IMR-90 (cell line): ENCODE results near the gene GPSM1. TPM values are rescaled to one million over a fixed set of nuclear protein-coding genes. Genes with fewer than 3 reads are reported as not detected.
"Not testable (repeated sequence)": the region's sequence is repeated elsewhere in the genome, so short reads cannot be mapped to it uniquely, and the experiment has no call there.

Experiments
- ATAC-seq: fragments of 200-7000 bp; cut with Tn5 transposase; 2 replicates; pipeline ENCODE4 v1.9.1; 2020; ENCODE audit warnings: low read depth, mild to moderate bottlenecking, moderate library complexity
- BruUV-seq: library from RNA; stranded (reverse); fragments of 400-500 nt; replicated peaks from 2 replicates; lab custom pipeline; 2021; lab: Mats Ljungman, UMichigan
- CTCF ChIA-PET: fragments of 300-600 bp; formaldehyde crosslinking; extraction: SDS; loops from one replicate; lab custom pipeline; 2021; ENCODE audit warnings: antibody characterized with exemption; lab: Yijun Ruan, JAX
- POLR2A ChIA-PET: fragments of 300-600 bp; sonication (Branson Sonifier 250); formaldehyde crosslinking; loops from one replicate; lab custom pipeline; 2022; ENCODE audit warnings: antibody characterized with exemption; ENCODE audit not compliant: unreplicated experiment; lab: Charles Lee
- DNase-seq: peaks from one replicate; pipeline ENCODE4 v3.0.0; 2013
- H2AFZ ChIP-seq: replicated peaks from 2 replicates; pipeline ENCODE3; 2013; ENCODE audit warnings: low read length, mild to moderate bottlenecking; ENCODE audit not compliant: poor library complexity
- H2AK5ac ChIP-seq: 2 replicates; pipeline ENCODE4 v1.6.1; 2013; ENCODE audit warnings: low read depth, low read length, inconsistent platforms
- H2AK9ac ChIP-seq: replicated peaks from 2 replicates; pipeline ENCODE3; 2013; ENCODE audit warnings: mild to moderate bottlenecking, low read depth, low read length, moderate library complexity; ENCODE audit not compliant: poor library complexity
- H2BK120ac ChIP-seq: 2 replicates; pipeline ENCODE4 v1.6.1; 2013; ENCODE audit warnings: low read depth, low read length, inconsistent platforms
- H2BK15ac ChIP-seq: 3 replicates; pipeline ENCODE4 v1.6.1; 2013; ENCODE audit warnings: low read depth, low read length, inconsistent platforms
- H2BK20ac ChIP-seq: 2 replicates; pipeline ENCODE4 v1.6.1; 2013; ENCODE audit warnings: low read depth, mild to moderate bottlenecking, inconsistent platforms, low read length, moderate library complexity
- H2BK5ac ChIP-seq: 2 replicates; pipeline ENCODE4 v1.6.1; 2013; ENCODE audit warnings: mild to moderate bottlenecking, low read depth, low read length, inconsistent platforms; ENCODE audit not compliant: poor library complexity, severe bottlenecking
- H3K14ac ChIP-seq: replicated peaks from 2 replicates; pipeline ENCODE4 v1.6.1; 2013; ENCODE audit warnings: low read depth, low read length, inconsistent platforms
- H3K18ac ChIP-seq: 2 replicates; pipeline ENCODE4 v1.6.1; 2013; ENCODE audit warnings: low read depth, low read length, control low read depth
- H3K23ac ChIP-seq: 2 replicates; pipeline ENCODE4 v1.6.1; 2013; ENCODE audit warnings: low read depth, low read length, inconsistent platforms
- H3K27ac ChIP-seq: 2 replicates; pipeline ENCODE4 v1.5.1; 2013; ENCODE audit warnings: mild to moderate bottlenecking, control low read depth, low read length; ENCODE audit not compliant: insufficient read depth
- H3K27me3 ChIP-seq: 2 replicates; pipeline ENCODE4 v1.6.1; 2013; ENCODE audit warnings: low read length; ENCODE audit not compliant: control insufficient read depth, insufficient read depth
- H3K36me3 ChIP-seq: 2 replicates; pipeline ENCODE4 v1.6.1; 2013; ENCODE audit warnings: low read length, mixed read lengths; ENCODE audit not compliant: control insufficient read depth, insufficient read depth
- H3K4ac ChIP-seq: 2 replicates; pipeline ENCODE4 v1.6.1; 2013; ENCODE audit warnings: low read depth, low read length, inconsistent platforms
- H3K4me1 ChIP-seq: 2 replicates; pipeline ENCODE4 v1.6.1; 2013; ENCODE audit warnings: low read length, mixed read lengths; ENCODE audit not compliant: control insufficient read depth, insufficient read depth
- H3K4me2 ChIP-seq: 2 replicates; pipeline ENCODE4 v1.6.1; 2013; ENCODE audit warnings: low read depth, mild to moderate bottlenecking, control low read depth, low read length, moderate library complexity
- H3K4me3 ChIP-seq: 2 replicates; pipeline ENCODE4 v1.5.1; 2013; ENCODE audit warnings: low read depth, mild to moderate bottlenecking, control low read depth, low read length, moderate library complexity; ENCODE audit not compliant: insufficient read depth
- H3K56ac ChIP-seq: 2 replicates; pipeline ENCODE4 v1.6.1; 2013; ENCODE audit warnings: low read length, inconsistent platforms; ENCODE audit not compliant: insufficient read depth; ENCODE audit errors: extremely low read depth
- H3K79me1 ChIP-seq, 2 experiments: 2 replicates each; pipeline ENCODE4 v1.6.1; 2013; ENCODE audit warnings: low read length in 2 of 2, inconsistent platforms in 1 of 2, low read depth in 1 of 2
- H3K9ac ChIP-seq: 2 replicates; pipeline ENCODE4 v1.6.1; 2013; ENCODE audit warnings: low read depth, low read length, control low read depth
- H3K9me1 ChIP-seq: 2 replicates; pipeline ENCODE4 v1.6.1; 2013; ENCODE audit warnings: low read length, inconsistent platforms; ENCODE audit not compliant: insufficient read depth
- H3K9me3 ChIP-seq: 2 replicates; pipeline ENCODE4 v1.6.1; 2013; ENCODE audit warnings: low read length; ENCODE audit not compliant: control insufficient read depth, insufficient read depth
- H4K20me1 ChIP-seq: 2 replicates; pipeline ENCODE4 v1.6.1; 2013; ENCODE audit warnings: low read length, inconsistent platforms; ENCODE audit not compliant: insufficient read depth
- H4K5ac ChIP-seq: 2 replicates; pipeline ENCODE4 v1.6.1; 2013; ENCODE audit warnings: mild to moderate bottlenecking, low read depth, low read length, control low read depth
- H4K8ac ChIP-seq, 2 experiments: 2 replicates each; pipeline ENCODE4 v1.6.1; 2013; ENCODE audit warnings: low read depth in 2 of 2, low read length in 2 of 2, control low read depth in 1 of 2, inconsistent platforms in 1 of 2
- H4K91ac ChIP-seq: 2 replicates; pipeline ENCODE4 v1.6.1; 2013; ENCODE audit warnings: low read depth, low read length, inconsistent platforms; ENCODE audit not compliant: insufficient read depth
- BHLHE40 ChIP-seq: fragments of 150-350 bp; IDR thresholded peaks from 2 replicates; pipeline ENCODE4 v1.6.1; 2016; ENCODE audit warnings: mild to moderate bottlenecking, low read depth, low read length
- CEBPB ChIP-seq: IDR thresholded peaks from 2 replicates; pipeline ENCODE4 v1.6.1; 2012; ENCODE audit warnings: low read depth, low read length, improper control_type of control experiment
- CHD1 ChIP-seq: IDR thresholded peaks from 2 replicates; pipeline ENCODE4 v1.6.1; 2012; ENCODE audit warnings: low read depth, low read length, improper control_type of control experiment
- FOS ChIP-seq: fragments of 150-350 bp; IDR thresholded peaks from 2 replicates; pipeline ENCODE4 v1.6.1; 2016; ENCODE audit warnings: low read depth, low read length
- MXI1 ChIP-seq: IDR thresholded peaks from 2 replicates; pipeline ENCODE4 v1.6.1; 2012; ENCODE audit warnings: low read depth, mild to moderate bottlenecking, low read length, moderate library complexity, borderline replicate concordance
- NFE2L2 ChIP-seq: fragments of 150-350 bp; IDR thresholded peaks from 2 replicates; pipeline ENCODE4 v1.6.1; 2016; ENCODE audit warnings: low read depth, mild to moderate bottlenecking, low read length
- RAD21 ChIP-seq: IDR thresholded peaks from 2 replicates; pipeline ENCODE4 v1.6.1; 2012; ENCODE audit warnings: low read length, improper control_type of control experiment
- RCOR1 ChIP-seq: IDR thresholded peaks from 2 replicates; pipeline ENCODE4 v1.6.1; 2012; ENCODE audit warnings: mild to moderate bottlenecking, low read length, improper control_type of control experiment; ENCODE audit not compliant: insufficient replicate concordance
- RFX5 ChIP-seq: IDR thresholded peaks from 2 replicates; pipeline ENCODE4 v1.8.0; 2012; ENCODE audit warnings: low read depth, mild to moderate bottlenecking, low read length, moderate library complexity
- SMC3 ChIP-seq: fragments of 150-350 bp; IDR thresholded peaks from 2 replicates; pipeline ENCODE4 v1.6.1; 2016; ENCODE audit warnings: low read depth, mild to moderate bottlenecking, antibody characterized with exemption, low read length, moderate library complexity
- WGBS, 2 experiments: methylation state at CpG; one replicate each; pipeline versions ENCODE4 v1.1.5 to v1.1.7; 2013; ENCODE audit warnings: missing lambda C conversion rate in 2 of 2; ENCODE audit not compliant: insufficient read length in 1 of 2; ENCODE audit errors: extremely low coverage in 2 of 2; 5-methylcytosine and 5-hydroxymethylcytosine counted together
- dilution Hi-C: fragments of 300-500 bp; cut with HindIII; formaldehyde crosslinking; loops from one replicate; pipeline ENCODE4 v1.14.3; 2018; ENCODE audit warnings: low sequenced_read_pairs; ENCODE audit not compliant: unreplicated experiment
- in situ Hi-C: fragments of 300-500 bp; cut with MboI; formaldehyde crosslinking; loops from 3 replicates; pipeline ENCODE4 v1.14.3; 2019; ENCODE audit warnings: low sequenced_read_pairs, inconsistent platforms, mixed read lengths
- intact Hi-C: fragments of 100-400 bp; cut with micrococcal nuclease; formaldehyde crosslinking; loops from 2 replicates; pipeline ENCODE4 v1.10.0; 2022
- polyA plus RNA-seq, 3 experiments: library from polyadenylated mRNA; depleted of rRNA; stranded (reverse); fragments of >200 nt; gene quantifications; 2 replicates each; pipeline ENCODE4 v1.2.3, GENCODE V29; 2012; ENCODE audit warnings: low replicate concordance in 1 of 3
- total RNA-seq: library from RNA; depleted of rRNA; stranded (reverse); fragments of >200 nt; gene quantifications from 2 replicates; pipeline ENCODE4 v1.2.3, GENCODE V29; 2012
- TF ChIP-seq, protein P1 (sequence below): fragments of 150-350 bp; IDR thresholded peaks from 2 replicates; pipeline ENCODE4 v1.6.1; 2016; ENCODE audit warnings: low read depth, mild to moderate bottlenecking, low read length, moderate library complexity, borderline replicate concordance
- TF ChIP-seq, protein P2 (sequence below): fragments of 150-350 bp; IDR thresholded peaks from 2 replicates; pipeline ENCODE4 v1.6.1; 2017; ENCODE audit warnings: mild to moderate bottlenecking, antibody characterized with exemption, low read length, low read depth

The GPSM1 gene
- total and polyA plus RNA-seq, 2 of the 4 experiments (the other 2 are of a cell fraction), result 28.7 to 71.2 TPM

GRCh38 chr9:136405481-136405880 is 78.1 kb downstream of the GPSM1 start:
- POLR2A ChIA-PET, result no interaction called here
- H3K36me3 ChIP-seq, result peaks cover 40% of the 10 kb centered on the region

GRCh38 chr9:136405904-136406303 is 78.6 kb downstream of the GPSM1 start:
- peaks cover 40% of the 10 kb centered on the region for H3K36me3 ChIP-seq

More at GRCh38 chr9:136405481-136405880, 78.1 kb downstream of the GPSM1 start:
- H3K79me1 ChIP-seq, result peaks cover 9 to 31% of the 10 kb centered on the region in 2 experiments
- H4K20me1 ChIP-seq, result peaks cover 9% of the 10 kb centered on the region
- H4K5ac ChIP-seq, result no peak overlapping the region
- in situ Hi-C loops, result no loop called here
- H3K23ac ChIP-seq, result no peak overlapping the region
- H2AFZ ChIP-seq, result no peak overlapping the region
- no peak for ATAC-seq
- H3K4me3 ChIP-seq, result no peak overlapping the region
- TF ChIP-seq CHD1 (no peak), RAD21 (no peak), RFX5 (no peak), RCOR1 (no peak), MXI1 (no peak), BHLHE40 (no peak), SMC3 (no peak), NFE2L2 (no peak), CEBPB (no peak), FOS (no peak)
- TF ChIP-seq, protein P1, sequence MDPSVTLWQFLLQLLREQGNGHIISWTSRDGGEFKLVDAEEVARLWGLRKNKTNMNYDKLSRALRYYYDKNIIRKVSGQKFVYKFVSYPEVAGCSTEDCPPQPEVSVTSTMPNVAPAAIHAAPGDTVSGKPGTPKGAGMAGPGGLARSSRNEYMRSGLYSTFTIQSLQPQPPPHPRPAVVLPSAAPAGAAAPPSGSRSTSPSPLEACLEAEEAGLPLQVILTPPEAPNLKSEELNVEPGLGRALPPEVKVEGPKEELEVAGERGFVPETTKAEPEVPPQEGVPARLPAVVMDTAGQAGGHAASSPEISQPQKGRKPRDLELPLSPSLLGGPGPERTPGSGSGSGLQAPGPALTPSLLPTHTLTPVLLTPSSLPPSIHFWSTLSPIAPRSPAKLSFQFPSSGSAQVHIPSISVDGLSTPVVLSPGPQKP, result no peak
- TF ChIP-seq, protein P2, sequence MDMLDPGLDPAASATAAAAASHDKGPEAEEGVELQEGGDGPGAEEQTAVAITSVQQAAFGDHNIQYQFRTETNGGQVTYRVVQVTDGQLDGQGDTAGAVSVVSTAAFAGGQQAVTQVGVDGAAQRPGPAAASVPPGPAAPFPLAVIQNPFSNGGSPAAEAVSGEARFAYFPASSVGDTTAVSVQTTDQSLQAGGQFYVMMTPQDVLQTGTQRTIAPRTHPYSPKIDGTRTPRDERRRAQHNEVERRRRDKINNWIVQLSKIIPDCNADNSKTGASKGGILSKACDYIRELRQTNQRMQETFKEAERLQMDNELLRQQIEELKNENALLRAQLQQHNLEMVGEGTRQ, result no peak
- no peak overlapping the region for H4K91ac ChIP-seq
- no peaks in the 10 kb centered on the region for H3K9me3 ChIP-seq
- no peak overlapping the region for H2AK9ac ChIP-seq
- no peak for DNase-seq
- H3K4me2 ChIP-seq, result no peak overlapping the region
- no peak overlapping the region for H3K9ac ChIP-seq
- WGBS, 2 experiments, result no CpG with 5 or more reads among the region's 7 CpGs
- H2BK120ac ChIP-seq, result no peak overlapping the region
- no TSS peak for BruUV-seq
- 0 out of 2 replicates have a peak, but pooled peaks cover 5% of the 10 kb centered on the region for H3K9me1 ChIP-seq
- CTCF ChIA-PET, result no interaction called here
- no peak overlapping the region for H2BK5ac ChIP-seq
- dilution Hi-C loops, result no loop called here
- no peak overlapping the region for H2AK5ac ChIP-seq
- H3K4ac ChIP-seq, result no peak overlapping the region
- no peak overlapping the region for H2BK20ac ChIP-seq
- H3K18ac ChIP-seq, result no peak overlapping the region
- no peak overlapping the region for H3K27ac ChIP-seq
- H3K14ac ChIP-seq, result no peak overlapping the region
- no peak overlapping the region for H2BK15ac ChIP-seq
- H3K4me1 ChIP-seq, result peaks cover 4% of the 10 kb centered on the region
- H4K8ac ChIP-seq, result no peak overlapping the region
- H3K27me3 ChIP-seq, result no peaks in the 10 kb centered on the region
- intact Hi-C loops, result no loop called here
- H3K56ac ChIP-seq, result no peak overlapping the region

More at GRCh38 chr9:136405904-136406303, 78.6 kb downstream of the GPSM1 start:
- peaks cover 9 to 31% of the 10 kb centered on the region in 2 experiments for H3K79me1 ChIP-seq
- H3K23ac ChIP-seq, H3K4ac ChIP-seq, H2BK5ac ChIP-seq, dilution Hi-C loops, in situ Hi-C loops, H3K4me3 ChIP-seq, H2AK5ac ChIP-seq, H3K27ac ChIP-seq, H2BK15ac ChIP-seq, DNase-seq, H4K8ac ChIP-seq, BruUV-seq, H3K18ac ChIP-seq, H2BK120ac ChIP-seq, H3K9ac ChIP-seq, ATAC-seq, CTCF ChIA-PET, H3K4me2 ChIP-seq, H3K9me3 ChIP-seq, H4K91ac ChIP-seq, H3K4me1 ChIP-seq, H2AK9ac ChIP-seq, H3K56ac ChIP-seq, H2AFZ ChIP-seq, H4K20me1 ChIP-seq, H3K9me1 ChIP-seq, POLR2A ChIA-PET, H2BK20ac ChIP-seq, intact Hi-C loops, H3K27me3 ChIP-seq, H3K14ac ChIP-seq, H4K5ac ChIP-seq: not testable (repeated sequence)
- 94% methylated on average over 2 of the region's 10 CpGs; no CpG with 5 or more reads in 1 of the 2 experiments for WGBS, 2 experiments
